HG03175 (cell line): Measurements from ENCODE around the gene RAB10.
"Not testable (repeated sequence)": the region's sequence is repeated elsewhere in the genome, so short reads cannot be mapped to it uniquely, and the experiment has no call there.

Experiments
- ATAC-seq: cut with Tn5 transposase; IDR thresholded peaks from one replicate; pipeline ENCODE4 v1.9.1; 2021; ENCODE audit warnings: mild to moderate bottlenecking, moderate library complexity; ENCODE audit not compliant: unreplicated experiment

RAB10 gene

DNA sequence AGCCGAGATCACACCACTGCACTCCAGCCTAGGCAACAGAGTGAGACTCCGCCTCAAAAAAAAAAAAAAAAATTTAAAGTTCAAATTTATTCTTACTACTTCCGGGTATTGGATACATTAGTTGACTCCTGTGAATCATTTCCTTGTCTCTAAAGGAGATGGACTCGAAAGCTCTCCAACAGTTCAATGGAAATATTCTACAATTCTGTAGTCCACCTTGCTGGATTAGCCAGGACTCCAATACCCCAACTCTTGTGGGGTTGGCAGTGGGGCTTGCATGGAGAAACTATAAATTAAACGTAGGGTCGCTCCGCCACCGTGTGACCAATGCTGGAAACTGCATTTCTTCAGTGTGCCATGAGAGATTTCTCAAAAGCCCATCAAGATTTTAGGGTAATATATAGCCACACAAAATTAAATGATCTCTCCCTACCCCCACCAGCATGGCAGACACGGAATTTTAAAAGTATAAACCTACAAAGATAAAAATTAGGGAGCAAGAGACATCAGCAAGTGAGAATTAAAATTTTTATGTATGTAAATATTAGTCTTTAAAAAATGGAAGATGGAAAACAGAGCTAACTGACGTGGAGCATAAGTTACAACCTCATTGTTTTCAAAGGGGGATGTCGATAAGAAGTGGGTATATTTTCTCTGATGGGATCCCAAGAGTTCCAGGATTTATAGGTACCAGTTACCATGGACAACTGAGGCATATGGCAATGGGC, 111.2 kb downstream of the RAB10 start:
- no peak for ATAC-seq

DNA sequence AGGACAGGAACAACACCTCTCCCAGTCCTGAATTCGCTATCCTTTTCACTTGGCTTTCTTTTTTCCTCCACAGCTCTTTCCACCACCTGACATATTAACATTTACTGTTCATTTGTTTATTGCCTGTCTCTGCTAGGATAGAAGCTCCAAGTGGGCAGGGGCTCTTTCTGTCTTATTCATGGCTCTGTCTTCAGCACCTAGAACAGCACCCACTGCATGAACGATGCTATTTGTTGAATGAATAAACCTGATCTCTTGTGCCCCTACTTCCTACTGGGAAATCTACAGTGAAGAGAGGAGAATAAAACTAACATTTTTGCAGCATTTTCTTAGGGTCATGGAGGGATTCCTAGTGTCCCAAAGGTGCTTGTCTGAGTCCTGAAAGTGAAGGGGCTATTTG, 114.6 kb downstream of the RAB10 start:
- no peak for ATAC-seq

DNA sequence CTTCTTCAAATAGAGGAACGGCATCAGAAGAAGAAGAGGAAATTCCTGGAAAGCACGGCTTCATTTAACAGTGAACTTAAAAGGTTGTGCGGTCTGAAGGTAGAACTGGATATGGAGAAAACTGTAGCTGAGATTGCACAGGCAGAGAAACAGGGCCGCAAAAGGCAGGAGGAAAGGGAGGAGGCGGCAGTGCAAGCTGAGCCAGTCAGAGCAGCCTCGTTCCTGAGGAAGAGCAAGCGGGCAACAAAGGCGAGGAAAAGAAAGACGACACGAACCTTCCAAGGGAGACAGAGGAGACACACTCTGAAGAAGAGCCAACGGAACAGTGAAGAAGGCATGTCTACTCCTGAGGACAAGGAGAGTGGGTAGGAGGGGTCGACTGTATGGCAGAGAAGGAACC, 116.4 kb downstream of the RAB10 start:
- ATAC-seq, result no peak

DNA sequence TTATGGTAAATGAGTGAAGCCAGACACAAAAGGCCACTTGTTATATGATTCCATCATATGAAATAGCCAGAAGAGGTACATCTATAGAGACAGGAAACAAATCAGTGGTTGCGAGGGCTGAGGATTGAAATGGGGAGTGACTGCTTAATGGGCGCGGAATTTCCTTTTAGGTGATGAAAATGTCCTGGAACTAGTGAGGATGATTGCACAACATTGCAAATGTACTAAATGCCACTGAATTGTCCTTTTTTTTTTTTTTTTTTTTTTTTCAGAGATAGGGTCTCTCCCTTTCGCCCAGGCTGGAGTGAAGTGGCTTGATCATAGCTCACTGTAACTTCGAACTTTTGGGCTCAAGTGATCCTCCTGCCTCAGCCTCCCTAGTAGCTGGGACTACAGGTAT, 123.7 kb downstream of the RAB10 start:
- no peak for ATAC-seq

DNA sequence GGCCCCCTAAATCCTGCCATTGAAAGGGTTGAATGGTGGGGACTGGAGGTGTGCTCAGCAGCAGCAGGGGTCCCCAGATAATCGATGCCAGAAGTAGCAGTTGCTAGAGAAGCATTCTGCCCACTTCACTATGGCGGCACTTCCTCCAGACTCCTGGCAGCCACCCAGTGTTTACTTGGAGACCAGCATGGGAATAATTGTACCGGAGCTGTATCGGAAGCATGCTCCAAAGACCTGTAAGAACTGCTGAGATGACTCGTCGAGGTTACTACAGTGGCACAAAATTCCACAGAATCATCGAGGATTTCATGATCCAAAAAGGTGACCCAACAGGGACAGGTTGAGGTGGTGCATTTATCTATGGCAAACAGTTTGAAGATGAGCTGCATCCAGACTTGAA, 128.0 kb downstream of the RAB10 start:
- no peak for ATAC-seq

DNA sequence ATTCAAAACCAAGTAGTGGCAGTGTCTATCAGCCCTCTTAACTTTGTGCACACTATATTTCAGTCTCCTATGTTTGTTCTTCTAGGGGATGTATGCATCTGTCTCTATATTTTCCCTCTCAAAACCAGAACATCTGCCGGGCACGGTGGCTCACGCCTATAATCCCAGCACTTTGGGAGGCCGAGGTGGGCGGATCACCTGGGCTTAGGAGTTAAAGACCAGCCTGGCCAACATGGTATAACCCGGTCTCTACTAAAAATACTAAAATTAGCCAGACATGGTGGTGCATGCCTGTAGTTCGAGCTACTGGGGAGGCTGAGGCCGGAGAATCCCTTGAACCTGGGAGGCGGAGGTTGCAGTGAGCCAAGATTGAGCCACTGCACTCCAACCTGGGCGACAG, 129.1 kb downstream of the RAB10 start:
- no peak for ATAC-seq

DNA sequence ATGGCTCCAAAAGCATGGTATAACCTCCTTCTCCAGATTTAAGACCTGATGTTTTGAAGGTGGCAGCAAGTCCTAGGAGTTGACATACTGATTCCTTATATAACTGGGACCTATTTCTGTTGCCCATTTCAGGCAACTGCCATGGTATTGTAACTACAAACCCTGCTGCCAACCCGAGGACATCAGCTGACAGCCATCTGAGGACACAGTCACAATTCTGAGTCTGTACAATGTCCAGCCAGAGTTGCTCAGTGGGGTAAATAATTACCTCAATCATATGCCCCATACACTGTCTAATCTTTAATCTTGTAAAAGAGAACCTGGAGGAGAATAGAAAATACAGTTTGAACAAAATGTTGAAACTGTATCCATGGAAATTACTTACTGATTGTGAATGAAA, 130.3 kb downstream of the RAB10 start:
- no peak for ATAC-seq

DNA sequence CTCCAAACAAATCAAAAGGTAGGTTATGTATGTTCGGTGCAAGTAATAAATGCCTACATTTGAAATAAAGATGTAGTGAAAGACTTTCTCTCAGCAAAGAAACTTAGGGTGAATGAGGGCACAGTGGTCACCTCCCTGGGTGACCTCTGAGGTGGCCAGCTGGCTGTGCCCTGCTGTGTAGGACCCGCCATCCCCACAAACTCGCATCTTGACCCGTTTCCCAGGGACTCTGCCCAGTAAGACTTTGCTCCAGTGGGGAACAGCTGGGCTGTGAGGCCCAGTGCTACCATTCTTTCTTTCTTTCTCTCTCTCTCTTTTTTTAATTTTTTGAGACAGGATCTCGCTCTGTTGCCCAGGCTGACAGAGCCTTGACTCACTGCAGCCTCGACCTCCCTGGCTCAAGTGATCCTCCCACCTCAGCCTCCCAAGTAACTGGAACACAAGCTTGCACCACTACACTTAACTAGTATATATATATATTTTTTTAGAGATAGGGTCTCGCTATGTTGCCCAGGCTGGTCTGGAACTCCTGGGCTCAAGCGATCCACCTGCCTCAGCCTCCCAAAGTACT, 130.8 kb downstream of the RAB10 start:
- ATAC-seq, result no peak

DNA sequence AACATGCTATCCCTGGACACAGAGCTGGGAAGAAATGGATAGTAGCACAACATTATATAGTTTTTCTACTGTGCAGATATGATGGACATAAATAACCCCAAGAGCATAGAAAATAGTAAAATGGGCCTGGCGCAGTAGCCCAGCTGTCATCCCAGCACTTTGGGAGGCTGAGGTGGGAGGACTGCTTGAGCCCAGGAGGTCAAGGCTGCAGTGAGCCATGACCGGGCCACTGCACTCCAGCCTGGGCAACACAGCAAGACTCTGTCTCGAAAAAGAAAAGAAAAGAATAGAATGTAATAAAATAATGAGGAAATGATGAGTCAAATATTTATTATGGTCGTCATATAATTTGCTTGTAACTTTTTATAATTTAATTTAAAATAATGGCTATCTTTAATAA, 131.5 kb downstream of the RAB10 start:
- no peak for ATAC-seq

DNA sequence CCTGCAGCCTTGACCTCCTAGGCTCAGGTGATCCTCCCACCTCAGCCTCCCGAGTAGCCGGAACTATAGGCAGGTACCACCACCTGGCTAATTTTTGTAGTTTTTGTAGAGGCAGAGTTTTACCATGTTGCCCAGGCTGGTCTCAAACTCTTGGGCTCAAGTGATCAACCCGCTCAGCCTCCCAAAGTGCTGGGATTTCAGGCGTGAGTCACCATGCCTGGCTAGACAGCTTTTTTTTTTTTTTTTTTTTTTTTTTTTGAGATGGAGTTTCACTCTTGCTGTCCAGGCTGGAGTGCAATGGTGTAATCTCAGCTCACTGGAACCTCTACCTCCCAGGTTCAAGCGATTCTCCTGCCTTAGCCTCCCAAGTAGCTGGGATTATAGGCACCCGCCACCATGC, 132.7 kb downstream of the RAB10 start:
- ATAC-seq, result not testable (repeated sequence)

DNA sequence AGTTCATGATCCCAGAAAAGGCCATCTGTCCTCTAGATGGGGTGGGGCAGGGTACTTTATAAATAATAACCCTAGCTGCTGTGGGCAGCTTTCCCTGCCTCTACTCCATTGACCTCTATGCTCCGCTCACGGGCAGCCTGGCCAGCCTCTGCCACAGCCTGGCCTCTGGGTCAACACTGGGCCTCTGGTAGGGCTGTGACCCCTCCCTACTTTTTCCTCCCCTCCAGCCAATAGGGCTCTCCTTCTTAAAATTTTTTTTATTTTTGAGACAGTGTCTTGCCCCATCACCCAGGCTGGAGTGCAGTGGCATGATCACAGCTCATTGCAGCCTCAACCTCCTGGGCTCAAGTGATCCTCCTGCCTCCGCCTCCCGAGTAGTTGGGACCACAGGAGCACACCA, 134.9 kb downstream of the RAB10 start:
- ATAC-seq, result no peak

DNA sequence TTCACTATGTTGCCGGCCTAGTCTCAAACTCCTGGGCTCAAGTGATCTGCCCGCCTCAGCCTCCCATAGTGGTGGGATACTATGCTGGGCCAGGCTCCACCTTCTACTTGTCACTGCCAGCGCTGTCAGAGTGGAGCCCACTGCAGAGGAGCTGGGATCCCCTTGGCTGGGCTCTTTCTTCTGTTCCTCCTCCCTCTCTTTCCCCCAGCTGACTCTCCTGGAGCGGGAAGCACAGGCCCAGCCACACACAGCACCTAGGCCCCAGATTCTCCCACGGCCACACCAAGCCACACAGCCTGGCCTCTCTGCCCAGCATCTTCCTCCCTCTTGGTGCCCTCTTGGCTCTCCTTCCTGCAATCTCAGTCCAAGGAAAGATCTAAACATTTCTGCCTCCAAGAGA, 135.3 kb downstream of the RAB10 start:
- ATAC-seq, result no peak

DNA sequence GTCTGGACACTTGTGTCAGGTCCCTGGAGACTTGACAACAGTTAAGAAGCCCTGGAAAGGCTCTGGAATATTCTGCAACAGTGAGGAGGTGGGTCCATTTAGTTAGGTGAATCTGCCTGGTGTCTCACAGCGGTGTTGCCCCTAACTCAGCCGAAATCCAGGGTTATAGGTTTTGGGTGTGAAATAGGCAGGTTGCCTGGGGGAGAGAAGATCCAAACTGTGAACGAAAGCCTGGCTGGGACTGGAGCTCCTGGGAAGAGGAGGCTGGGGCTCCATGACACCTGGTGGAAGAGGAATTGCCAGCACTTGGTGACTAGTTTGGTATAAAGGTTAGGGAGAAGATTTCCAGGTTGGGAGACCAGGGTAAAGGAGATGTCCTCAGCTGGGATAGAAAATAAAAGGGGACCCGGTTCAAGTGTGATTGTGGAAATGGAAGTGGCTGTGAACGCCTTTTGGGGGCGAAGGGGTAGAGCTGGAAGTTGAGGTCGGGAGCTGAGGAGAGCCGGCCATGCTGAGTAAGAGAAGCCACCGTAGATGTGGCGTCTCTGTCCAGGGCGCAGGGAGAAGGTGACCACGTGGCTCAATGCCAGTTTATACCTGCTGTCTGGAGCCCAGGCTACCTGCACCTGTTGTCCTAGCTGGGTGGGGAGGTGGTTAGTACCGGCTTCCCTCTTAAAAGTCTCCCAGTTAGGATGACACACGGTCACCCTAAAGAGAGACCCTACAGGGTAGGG, 136.0 kb downstream of the RAB10 start:
- no peak for ATAC-seq

DNA sequence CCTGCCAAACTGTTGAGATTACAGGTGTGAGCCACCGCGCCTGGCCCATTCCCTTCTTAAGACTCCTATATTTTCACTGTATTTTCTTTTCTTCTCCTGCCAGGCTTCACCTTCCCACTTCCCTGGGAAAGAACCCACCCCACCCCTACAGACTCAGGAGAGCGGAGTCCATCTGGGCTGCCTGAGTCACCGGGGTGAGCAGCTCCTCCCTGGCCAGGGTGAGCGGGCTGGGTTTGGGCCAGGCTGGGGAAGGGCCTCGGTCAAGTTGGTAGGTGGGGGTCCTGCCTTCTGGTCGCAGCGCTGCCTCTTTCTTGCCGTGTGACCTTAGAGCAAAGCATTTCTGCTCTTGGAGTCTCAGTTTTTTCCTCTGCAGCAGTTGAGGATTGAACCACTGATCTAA, 136.9 kb downstream of the RAB10 start:
- no peak for ATAC-seq

DNA sequence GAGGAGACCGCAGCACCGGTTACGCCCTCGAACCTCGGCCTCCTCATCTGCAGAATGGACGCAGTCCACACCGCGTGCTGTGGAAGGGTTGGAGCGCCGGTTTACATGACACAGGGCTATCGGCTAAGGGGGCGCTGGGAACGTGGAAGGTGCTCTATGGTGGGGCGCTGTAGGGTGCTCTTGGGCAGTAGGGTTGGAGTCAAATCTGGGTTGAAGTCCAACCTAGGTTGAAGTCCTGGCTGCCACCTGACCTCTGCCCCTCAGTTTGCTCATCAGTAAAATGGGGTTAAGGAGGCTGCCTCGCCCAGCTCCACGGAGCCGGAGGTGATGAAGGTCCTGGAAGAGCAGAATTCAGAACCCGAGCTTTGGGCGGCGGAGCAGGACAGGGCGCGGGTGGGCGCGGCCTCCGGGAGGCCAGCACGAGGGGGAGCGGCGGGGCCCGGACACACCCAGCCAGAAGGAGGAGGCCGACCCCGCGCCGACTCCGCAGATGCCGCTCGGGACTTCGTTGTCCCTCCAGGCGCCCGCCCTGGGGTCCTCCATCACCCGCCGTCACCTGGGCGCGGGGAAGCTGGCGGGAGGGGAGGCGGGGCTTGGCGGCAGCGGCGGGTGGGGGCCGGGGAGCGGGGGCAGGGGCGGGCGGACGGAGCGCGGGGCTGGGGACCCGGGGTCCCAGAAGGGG, 138.4 kb downstream of the RAB10 start:
- ATAC-seq, result no peak

DNA sequence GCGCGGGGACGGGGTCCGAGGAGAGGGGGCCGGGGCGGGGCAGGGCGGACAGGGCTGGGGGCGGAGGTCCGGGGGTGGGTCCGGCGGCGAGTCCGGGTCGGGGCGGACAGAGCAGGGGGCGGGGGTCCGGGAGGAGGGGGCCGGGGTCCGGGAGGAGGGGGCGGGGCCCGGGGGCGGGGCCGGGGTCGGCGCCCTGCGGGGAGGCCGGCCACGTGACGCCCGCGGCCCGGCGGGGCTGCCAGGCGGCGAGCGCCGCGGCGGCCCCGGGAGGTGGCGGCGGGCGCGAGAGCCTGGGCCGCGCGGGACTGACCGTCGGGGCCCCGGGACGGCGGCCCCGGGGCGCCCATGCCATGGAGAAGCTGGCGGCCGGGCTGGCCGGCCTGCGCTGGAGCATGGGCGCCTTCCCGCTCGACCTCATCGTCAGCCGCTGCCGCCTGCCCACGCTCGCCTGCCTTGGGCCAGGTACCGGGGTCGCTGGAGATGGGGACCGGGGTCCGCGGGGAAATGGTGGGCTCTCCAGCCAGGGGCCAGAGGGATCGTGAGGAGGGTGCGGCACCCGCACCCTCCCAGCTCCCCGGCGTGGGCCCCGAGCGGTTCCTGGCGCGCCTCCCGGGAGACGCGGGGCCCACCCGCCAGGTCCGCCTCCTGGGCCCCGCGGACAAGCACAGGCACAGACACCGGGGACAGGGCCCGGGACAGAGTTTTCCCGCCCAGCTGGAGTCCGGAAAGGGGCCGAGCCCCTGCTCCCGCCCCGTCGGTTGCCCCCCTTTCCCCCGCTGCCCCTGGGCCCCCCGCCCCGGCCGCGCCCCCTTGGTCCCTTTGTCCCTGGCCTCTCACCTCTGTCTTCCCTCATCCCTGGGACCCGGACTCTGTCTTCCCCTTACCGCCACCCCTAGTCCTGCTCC, 139.2 kb downstream of the RAB10 start, which contains the start of gene GAREM2:
TSS of gene GAREM2 (plus strand) at position 218 of the 905 bp plus-strand sequence. CDS start at position 351, 133 bp downstream.
- no peak for ATAC-seq

DNA sequence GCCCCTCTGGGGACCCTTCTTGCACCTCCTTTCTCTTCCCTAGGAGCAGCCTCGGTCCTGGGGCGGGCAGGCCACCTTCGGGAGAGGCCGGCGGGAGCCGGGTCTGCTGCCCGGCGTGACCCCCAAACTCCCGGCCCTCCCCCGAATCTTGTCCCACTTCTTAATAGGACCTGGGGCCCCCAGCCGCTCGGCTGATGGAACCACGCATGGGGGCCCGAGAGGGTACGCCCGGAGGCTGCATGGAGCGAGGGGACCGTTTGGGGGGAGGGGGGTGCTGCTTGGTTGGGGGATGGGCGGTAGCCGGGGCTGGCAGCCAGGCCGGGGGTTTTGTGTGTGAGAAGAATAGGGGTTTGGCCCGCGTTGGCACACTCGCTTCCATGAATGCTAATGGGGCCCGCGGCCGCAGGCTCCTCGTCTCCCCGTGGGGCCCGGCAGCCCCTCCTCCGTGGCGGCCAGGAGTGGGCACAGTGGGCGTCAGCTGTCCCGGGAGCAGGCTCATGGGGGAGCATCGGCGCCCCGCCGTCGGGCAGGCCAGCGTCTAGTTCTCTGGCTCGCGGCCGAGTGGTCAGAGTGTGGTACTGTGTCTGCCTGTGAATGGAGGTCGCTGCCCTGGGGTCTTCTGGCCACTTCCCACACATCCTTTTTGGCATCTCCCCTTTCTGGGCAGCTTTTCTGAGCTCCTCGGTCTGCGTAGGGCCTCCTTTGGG, 140.0 kb downstream of the RAB10 start:
- no peak for ATAC-seq

DNA sequence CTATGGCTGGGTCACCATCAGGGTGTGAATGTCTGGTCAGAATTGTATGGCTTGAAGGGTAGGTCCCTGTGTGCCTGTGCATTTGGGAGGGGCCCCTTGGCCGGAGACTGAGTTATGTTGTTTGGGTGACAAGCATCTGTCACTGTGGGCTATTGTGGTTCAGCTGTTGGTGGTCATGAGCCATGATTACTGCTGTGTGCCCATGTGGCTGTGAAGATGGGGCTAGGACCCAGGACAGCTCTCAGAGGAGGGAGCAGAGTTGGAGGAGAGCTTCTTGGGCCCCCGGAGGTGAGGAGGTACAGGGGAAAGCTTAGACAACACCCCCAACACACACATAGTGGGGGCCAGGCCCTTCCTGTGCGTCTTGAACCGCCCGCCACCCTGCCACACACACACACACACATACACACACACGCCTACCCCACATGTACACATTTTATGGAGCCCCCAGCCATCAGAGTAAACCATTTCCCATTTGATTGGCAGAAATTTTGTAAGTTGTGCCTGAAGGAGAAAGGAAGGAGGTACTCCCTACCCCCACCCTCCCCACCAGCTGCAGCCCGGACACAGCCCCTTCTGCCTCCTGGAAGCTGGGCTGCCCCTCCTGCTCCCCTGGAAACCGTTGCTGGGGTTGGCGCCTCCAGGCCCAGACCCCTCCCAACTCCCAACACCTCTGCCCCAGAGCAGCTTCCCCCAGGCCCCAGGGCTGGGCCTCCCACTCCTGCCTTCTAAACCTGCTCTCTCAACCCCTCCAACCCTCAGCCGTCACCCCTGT, 141.0 kb downstream of the RAB10 start:
- ATAC-seq, result no peak
